H1 (cell line): Measurements from ENCODE around the gene BCAS3. TPM values are rescaled to one million over a fixed set of nuclear protein-coding genes. Genes with fewer than 3 reads are reported as not detected.

ENCODE experiments used
- CTCF ChIA-PET: fragments of 300-600 bp; sonication (Branson Sonifier 250); formaldehyde crosslinking; loops from one replicate; lab custom pipeline; 2021; ENCODE audit not compliant: partially characterized antibody; lab: Charles Lee
- POLR2A ChIA-PET: fragments of 300-600 bp; sonication (Branson Sonifier 250); formaldehyde crosslinking; loops from one replicate; lab custom pipeline; 2021; ENCODE audit warnings: inconsistent platforms; ENCODE audit not compliant: partially characterized antibody; lab: Charles Lee
- DNase-seq, 2 experiments: peaks; one replicate each; pipeline versions ENCODE4 v3.0.0 to v3.0.0-alpha.2; 2010 to 2022; ENCODE audit warnings: low spot score in 2 of 2, low read depth in 1 of 2, mixed read lengths in 1 of 2
- FAIRE-seq: peaks from 2 replicates; lab custom pipeline; 2011; peaks lifted over from hg19 to GRCh38; lab: Jason Lieb, UNC
- H2AFZ ChIP-seq: 2 replicates; pipeline ENCODE4 v1.8.1; 2012; ENCODE audit warnings: low read length, inconsistent platforms
- H2AK5ac ChIP-seq: 2 replicates; pipeline ENCODE4 v1.6.1; 2013; ENCODE audit warnings: low read depth, low read length
- H2BK120ac ChIP-seq: replicated peaks from 2 replicates; pipeline ENCODE3; 2013; ENCODE audit warnings: low read depth, low read length, inconsistent platforms
- H2BK12ac ChIP-seq: 2 replicates; pipeline ENCODE4 v1.6.1; 2013; ENCODE audit warnings: low read depth, low read length
- H2BK15ac ChIP-seq: 2 replicates; pipeline ENCODE4 v1.6.1; 2013; ENCODE audit warnings: low read length
- H2BK20ac ChIP-seq: 2 replicates; pipeline ENCODE4 v1.6.1; 2013; ENCODE audit warnings: low read length
- H2BK5ac ChIP-seq: 2 replicates; pipeline ENCODE4 v1.6.1; 2013; ENCODE audit warnings: low read depth, low read length
- H3K14ac ChIP-seq: 2 replicates; pipeline ENCODE4 v1.6.1; 2013; ENCODE audit warnings: inconsistent platforms; ENCODE audit not compliant: insufficient read length
- H3K18ac ChIP-seq: 2 replicates; pipeline ENCODE4 v1.6.1; 2013; ENCODE audit warnings: low read length; ENCODE audit errors: extremely low read depth
- H3K23ac ChIP-seq: 2 replicates; pipeline ENCODE4 v1.6.1; 2013; ENCODE audit warnings: inconsistent platforms; ENCODE audit not compliant: insufficient read length
- H3K23me2 ChIP-seq: 2 replicates; pipeline ENCODE4 v1.6.1; 2013; ENCODE audit warnings: low read depth, low read length
- H3K27ac ChIP-seq: 2 replicates; pipeline ENCODE4 v1.6.1; 2011; ENCODE audit warnings: low read depth, low read length, inconsistent platforms
- H3K27me3 ChIP-seq, 4 experiments: replicated peaks in 1 of 4; 1 replicate in 1 of 4; 2 replicates in 3 of 4; pipeline versions ENCODE4 v1.6.1 to v1.8.1; 2011 to 2013; ENCODE audit warnings: low read length in 3 of 4, mild to moderate bottlenecking in 3 of 4, inconsistent platforms in 2 of 4, mixed read lengths in 2 of 4, moderate library complexity in 1 of 4; ENCODE audit not compliant: control insufficient read depth in 3 of 4, insufficient read depth in 3 of 4; ENCODE audit errors: extremely low read depth in 1 of 4
- H3K36me3 ChIP-seq, 4 experiments: 2 replicates each; pipeline versions ENCODE4 v1.6.1 to v1.8.1; 2011 to 2013; ENCODE audit warnings: mild to moderate bottlenecking in 4 of 4, low read length in 3 of 4, moderate library complexity in 2 of 4, control low read depth in 1 of 4, inconsistent platforms in 1 of 4; ENCODE audit not compliant: insufficient read depth in 4 of 4, control insufficient read depth in 2 of 4
- H3K4ac ChIP-seq: replicated peaks from 2 replicates; pipeline ENCODE3; 2013; ENCODE audit warnings: low read length, low read depth, mixed read lengths, inconsistent platforms; ENCODE audit not compliant: insufficient read length
- H3K4me1 ChIP-seq, 4 experiments: replicated peaks in 1 of 4; 1 replicate in 1 of 4; 2 replicates in 3 of 4; pipeline versions ENCODE4 v1.6.1 to v1.8.1; 2011 to 2013; ENCODE audit warnings: low read length in 3 of 4, inconsistent platforms in 2 of 4, mixed read lengths in 1 of 4; ENCODE audit not compliant: insufficient read depth in 4 of 4, control insufficient read depth in 3 of 4
- H3K4me2 ChIP-seq, 2 experiments: 2 replicates each; pipeline versions ENCODE4 v1.6.1 to v1.8.1; 2011 to 2013; ENCODE audit warnings: low read depth in 2 of 2, low read length in 2 of 2, control low read depth in 1 of 2, inconsistent platforms in 1 of 2, mild to moderate bottlenecking in 1 of 2; ENCODE audit not compliant: insufficient read depth in 1 of 2
- H3K4me3 ChIP-seq, 4 experiments: fragments of 200-600, 300-600 bp in 1 of 4; sonication (generic), shearing (Covaris generic), sonication (Bioruptor Twin) in 1 of 4; 2 replicates each; pipeline versions ENCODE4 v1.5.1 to v1.8.1; 2011 to 2016; ENCODE audit warnings: low read length in 4 of 4, low read depth in 3 of 4, control low read depth in 2 of 4, inconsistent platforms in 2 of 4, mild to moderate bottlenecking in 2 of 4, mixed read lengths in 1 of 4, moderate library complexity in 1 of 4; ENCODE audit not compliant: insufficient read depth in 2 of 4; ENCODE audit errors: extremely low read depth in 1 of 4
- H3K56ac ChIP-seq: replicated peaks from 2 replicates; pipeline ENCODE3; 2013; ENCODE audit warnings: low read depth, mild to moderate bottlenecking, mixed read lengths, low read length, inconsistent platforms; ENCODE audit not compliant: insufficient read length
- H3K79me1 ChIP-seq: 2 replicates; pipeline ENCODE4 v1.6.1; 2013; ENCODE audit warnings: low read depth, low read length, control low read depth
- H3K79me2 ChIP-seq, 2 experiments: 2 replicates each; pipeline versions ENCODE4 v1.6.1 to v1.8.1; 2012 to 2013; ENCODE audit warnings: low read length in 2 of 2, mild to moderate bottlenecking in 2 of 2, inconsistent platforms in 1 of 2; ENCODE audit not compliant: insufficient read depth in 2 of 2, control insufficient read depth in 1 of 2
- H3K9ac ChIP-seq, 4 experiments: replicated peaks in 1 of 4; 1 replicate in 1 of 4; 2 replicates in 3 of 4; pipeline versions ENCODE4 v1.6.1 to v1.8.1; 2011 to 2013; ENCODE audit warnings: low read depth in 3 of 4, low read length in 3 of 4, control low read depth in 2 of 4, mild to moderate bottlenecking in 2 of 4, moderate library complexity in 2 of 4, inconsistent platforms in 1 of 4; ENCODE audit errors: extremely low read depth in 1 of 4
- H3K9me3 ChIP-seq, 2 experiments: 2 replicates each; pipeline versions ENCODE4 v1.6.1 to v1.8.1; 2012 to 2013; ENCODE audit warnings: mild to moderate bottlenecking in 2 of 2, moderate library complexity in 2 of 2, control low read depth in 1 of 2, inconsistent platforms in 1 of 2, low read depth in 1 of 2, low read length in 1 of 2, mixed read lengths in 1 of 2; ENCODE audit not compliant: insufficient read depth in 2 of 2
- H4K20me1 ChIP-seq, 2 experiments: replicated peaks in 1 of 2; 2 replicates each; pipeline versions ENCODE3 to v1.8.1; 2011 to 2013; ENCODE audit warnings: inconsistent platforms in 2 of 2, low read length in 2 of 2, mild to moderate bottlenecking in 1 of 2; ENCODE audit not compliant: insufficient read depth in 2 of 2, control insufficient read depth in 1 of 2
- H4K5ac ChIP-seq: 2 replicates; pipeline ENCODE4 v1.6.1; 2013; ENCODE audit warnings: low read length, low read depth, mixed read lengths, inconsistent platforms; ENCODE audit not compliant: insufficient read length
- H4K8ac ChIP-seq: 2 replicates; pipeline ENCODE4 v1.8.0; 2013; ENCODE audit warnings: mild to moderate bottlenecking, moderate library complexity, low read length, inconsistent platforms; ENCODE audit not compliant: insufficient read depth; ENCODE audit errors: extremely low read depth
- H4K91ac ChIP-seq: replicated peaks from 2 replicates; pipeline ENCODE3; 2013; ENCODE audit warnings: low read length, mixed read lengths, inconsistent platforms; ENCODE audit not compliant: insufficient read length
- FOSL1 ChIP-seq: IDR thresholded peaks from 2 replicates; pipeline ENCODE4 v1.6.1; 2011; ENCODE audit warnings: mild to moderate bottlenecking, low read depth, low read length, moderate library complexity; ENCODE audit not compliant: insufficient read depth
- KDM1A ChIP-seq: fragments of 200-600, 300-600 bp; sonication (generic); IDR thresholded peaks from 2 replicates; pipeline ENCODE4 v1.7.1; 2016; ENCODE audit warnings: mild to moderate bottlenecking, low read length, borderline replicate concordance
- RAD21 ChIP-seq, 2 experiments: IDR thresholded peaks in 1 of 2; conservative IDR thresholded peaks in 1 of 2; 2 replicates each; pipeline ENCODE4 v1.6.1; 2011; ENCODE audit warnings: low read depth in 2 of 2, low read length in 2 of 2, improper control_type of control experiment in 1 of 2, inconsistent platforms in 1 of 2, mild to moderate bottlenecking in 1 of 2, moderate library complexity in 1 of 2
- SP2 ChIP-seq: IDR thresholded peaks from 2 replicates; pipeline ENCODE4 v1.6.1; 2012; ENCODE audit warnings: mild to moderate bottlenecking, low read length, inconsistent platforms
- WGBS, 2 experiments: shearing (Covaris generic) in 1 of 2; methylation state at CpG; one replicate each; pipeline versions ENCODE4 v1.1.6 to v1.1.7; 2013 to 2015; ENCODE audit warnings: low lambda C conversion rate in 2 of 2, mixed read lengths in 2 of 2, inconsistent platforms in 1 of 2, low coverage in 1 of 2, missing lambda C conversion rate in 1 of 2; ENCODE audit not compliant: insufficient replicate concordance in 2 of 2, insufficient coverage in 1 of 2, insufficient read length in 1 of 2; ENCODE audit errors: extremely low coverage in 1 of 2, missing lambda C conversion rate in 1 of 2; 5-methylcytosine and 5-hydroxymethylcytosine counted together
- polyA plus RNA-seq, 7 experiments: library from polyadenylated mRNA; depleted of rRNA in 3 of 7; stranded (reverse) in 5 of 7; unstranded in 2 of 7; fragments of >200 nt in 5 of 7; fragments of 200-250 nt in 2 of 7; gene quantifications; 1 replicate in 5 of 7; 2 replicates in 1 of 7; 4 replicates in 1 of 7; pipeline versions ENCODE4 v1.2.1 to v1.2.3, GENCODE V29; 2011 to 2013; ENCODE audit warnings: missing spikeins in 2 of 7, mixed read lengths in 2 of 7
- total RNA-seq: library from RNA; stranded (reverse); fragmentation: NEBNext Ultra II Directional; extraction: Animal tissue kit (Norgen Biotek cat#: 25700); gene quantifications from 2 replicates; pipeline ENCODE4 v1.2.1, GENCODE V29; 2021
- TF ChIP-seq, protein P1 (sequence below), 3 experiments: IDR thresholded peaks; 1 replicate in 2 of 3; 2 replicates in 1 of 3; pipeline versions ENCODE4 v1.5.1 to v1.6.1; 2011; ENCODE audit warnings: low read length in 3 of 3, mild to moderate bottlenecking in 3 of 3, inconsistent platforms in 2 of 3, low read depth in 1 of 3, moderate library complexity in 1 of 3; ENCODE audit not compliant: insufficient read depth in 1 of 3; ENCODE audit errors: control extremely low read depth in 1 of 3

BCAS3 gene
- total and polyA plus RNA-seq, 2 of the 8 experiments (the other 6 are each of a cell fraction or from before 2014, with no cell fraction given): 9.9 to 13.3 TPM

DNA sequence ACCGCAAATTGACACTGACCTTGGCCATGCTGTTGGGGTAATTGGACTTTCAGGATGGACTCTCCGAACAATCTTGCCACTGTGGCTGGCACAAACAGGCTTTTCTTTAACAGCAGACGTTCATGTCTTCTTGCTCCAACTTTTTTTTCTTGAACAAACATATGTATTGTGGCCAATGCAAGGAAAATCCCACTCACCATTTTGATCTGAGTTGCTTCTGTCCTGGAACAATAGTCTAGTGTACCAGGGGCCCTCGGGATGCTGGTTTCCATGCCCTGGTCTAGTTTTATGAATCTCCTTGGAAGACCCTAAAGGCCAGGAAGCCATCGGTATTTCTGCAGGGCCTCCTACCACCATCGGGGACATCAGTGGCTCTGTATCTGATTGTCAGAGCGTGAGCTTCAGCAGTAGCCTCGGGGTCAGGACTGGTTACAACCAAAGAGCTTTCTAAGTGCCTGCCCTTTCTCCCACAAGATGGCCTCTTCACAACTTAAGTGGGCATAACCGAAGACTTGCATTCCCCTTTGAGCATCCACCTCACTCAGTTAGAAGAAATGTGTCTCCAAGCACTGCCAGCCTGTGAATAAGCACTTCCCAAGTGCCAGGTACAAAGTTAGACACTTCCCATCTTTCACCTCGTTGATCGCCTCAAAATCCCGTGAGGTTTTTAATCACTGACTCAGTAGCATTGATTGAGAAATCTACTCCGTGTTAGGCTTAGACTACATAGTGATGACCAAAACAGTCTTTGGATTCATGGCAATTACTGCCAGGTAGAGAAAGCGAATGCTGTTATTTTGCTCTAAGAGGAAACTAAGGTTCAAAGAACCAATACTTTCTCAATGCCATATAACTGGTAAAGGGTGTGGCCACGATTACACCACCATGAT is 635.0 kb downstream of the BCAS3 start:
- Histone ChIP-seq H3K4me2 (no peak overlapping the region), H2BK12ac (no peak overlapping the region; the same call in 1 of the 2 replicates), H2BK20ac (no peak overlapping the region), H4K5ac (no peak overlapping the region), H3K23me2 (no peaks in the 10 kb centered on the region), H3K23ac (no peak overlapping the region), H3K79me2 (no peaks in the 10 kb centered on the region), H3K9me3 (no peaks in the 10 kb centered on the region), H3K18ac (no peak overlapping the region), H3K14ac (no peak overlapping the region), H4K8ac (no peak overlapping the region), H3K79me1 (no peaks in the 10 kb centered on the region), H3K36me3 (no peaks in the 10 kb centered on the region), H2AFZ (no peak overlapping the region), H3K4me1 (peaks cover 0 to 5% (median 2%) of the 10 kb centered on the region in 4 experiments; a peak in 4 of 7 replicates), H3K4ac (no peak overlapping the region), H3K27ac (no peak overlapping the region), H3K9ac (no peak overlapping the region), H2AK5ac (no peak overlapping the region), H2BK15ac (no peak overlapping the region), H3K4me3 (no peak overlapping the region), H3K56ac (no peak overlapping the region), H4K91ac (no peak overlapping the region), H3K27me3 (no peaks in the 10 kb centered on the region), H4K20me1 (no peaks in the 10 kb centered on the region), H2BK120ac (no peak overlapping the region), H2BK5ac (no peak overlapping the region)
- WGBS, 2 experiments: 90% methylated on average over 15 of the region's 15 CpGs; no CpG with 5 or more reads in 1 of the 2 experiments
- FAIRE-seq (no peak), DNase-seq (no peak)
- ChIA-PET CTCF (no interaction called here), POLR2A (no interaction called here)
- TF ChIP-seq KDM1A: no peak
- no peak for TF ChIP-seq SP2
- no peak for TF ChIP-seq FOSL1
- TF ChIP-seq RAD21 (IDR thresholded peaks at IDR 0.05 in 1 of 2, conservative IDR thresholded peaks at IDR 0.05 in 1 of 2; ENCODE audit: low read depth in 2 of 2, low read length in 2 of 2): peak in 1 of 2 experiments; percentile 23; a peak in 1 of 4 replicates
- TF ChIP-seq, protein P1, sequence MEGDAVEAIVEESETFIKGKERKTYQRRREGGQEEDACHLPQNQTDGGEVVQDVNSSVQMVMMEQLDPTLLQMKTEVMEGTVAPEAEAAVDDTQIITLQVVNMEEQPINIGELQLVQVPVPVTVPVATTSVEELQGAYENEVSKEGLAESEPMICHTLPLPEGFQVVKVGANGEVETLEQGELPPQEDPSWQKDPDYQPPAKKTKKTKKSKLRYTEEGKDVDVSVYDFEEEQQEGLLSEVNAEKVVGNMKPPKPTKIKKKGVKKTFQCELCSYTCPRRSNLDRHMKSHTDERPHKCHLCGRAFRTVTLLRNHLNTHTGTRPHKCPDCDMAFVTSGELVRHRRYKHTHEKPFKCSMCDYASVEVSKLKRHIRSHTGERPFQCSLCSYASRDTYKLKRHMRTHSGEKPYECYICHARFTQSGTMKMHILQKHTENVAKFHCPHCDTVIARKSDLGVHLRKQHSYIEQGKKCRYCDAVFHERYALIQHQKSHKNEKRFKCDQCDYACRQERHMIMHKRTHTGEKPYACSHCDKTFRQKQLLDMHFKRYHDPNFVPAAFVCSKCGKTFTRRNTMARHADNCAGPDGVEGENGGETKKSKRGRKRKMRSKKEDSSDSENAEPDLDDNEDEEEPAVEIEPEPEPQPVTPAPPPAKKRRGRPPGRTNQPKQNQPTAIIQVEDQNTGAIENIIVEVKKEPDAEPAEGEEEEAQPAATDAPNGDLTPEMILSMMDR (IDR thresholded peaks at IDR 0.05; ENCODE audit: control extremely low read depth in 1 of 3, insufficient read depth in 1 of 3, low read depth in 1 of 3, low read length in 3 of 3): peak in 1 of 3 experiments; percentile 2; a peak in 1 of 4 replicates
